Progenitor cell of endocrine pancreas (in vitro differentiated cells): ENCODE results near the gene RND1. TPM values are rescaled to one million over a fixed set of nuclear protein-coding genes. Genes with fewer than 3 reads are reported as not detected.

Experiments
- DNase-seq: peaks from one replicate; pipeline ENCODE4 v3.0.0; 2021; ENCODE audit warnings: low spot score; ENCODE audit not compliant: unreplicated experiment
- H3K27ac Mint-ChIP-seq: 2 replicates; pipeline ENCODE4 v1.8.0; 2021; ENCODE audit warnings: mild to moderate bottlenecking, moderate library complexity, mixed read lengths
- H3K27me3 Mint-ChIP-seq: 2 replicates; pipeline ENCODE4 v1.8.0; 2021; ENCODE audit warnings: mixed read lengths
- H3K36me3 Mint-ChIP-seq: 2 replicates; pipeline ENCODE4 v1.8.0; 2022; ENCODE audit warnings: mixed read lengths; ENCODE audit not compliant: insufficient read depth
- H3K4me1 Mint-ChIP-seq: 2 replicates; pipeline ENCODE4 v1.8.0; 2021; ENCODE audit warnings: low read depth, mixed read lengths
- H3K4me3 Mint-ChIP-seq: 2 replicates; pipeline ENCODE4 v1.8.0; 2021; ENCODE audit warnings: low read depth, mild to moderate bottlenecking, moderate library complexity, mixed read lengths
- H3K9me3 Mint-ChIP-seq: 2 replicates; pipeline ENCODE4 v1.8.0; 2021; ENCODE audit warnings: low read depth, mixed read lengths
- total RNA-seq: library from RNA; stranded (reverse); gene quantifications from 2 replicates; pipeline ENCODE4 v1.2.1, GENCODE V29; 2021
- TF ChIP-seq, protein P1 (sequence below): fragments of 200-600 bp; sonication (generic); IDR thresholded peaks from one replicate; pipeline ENCODE4 v1.5.0; 2021; ENCODE audit warnings: antibody characterized with exemption, mild to moderate bottlenecking; ENCODE audit not compliant: unreplicated experiment

The RND1 gene
- total RNA-seq, 1 donor from 2014 or later: 12.5 TPM

DNA sequence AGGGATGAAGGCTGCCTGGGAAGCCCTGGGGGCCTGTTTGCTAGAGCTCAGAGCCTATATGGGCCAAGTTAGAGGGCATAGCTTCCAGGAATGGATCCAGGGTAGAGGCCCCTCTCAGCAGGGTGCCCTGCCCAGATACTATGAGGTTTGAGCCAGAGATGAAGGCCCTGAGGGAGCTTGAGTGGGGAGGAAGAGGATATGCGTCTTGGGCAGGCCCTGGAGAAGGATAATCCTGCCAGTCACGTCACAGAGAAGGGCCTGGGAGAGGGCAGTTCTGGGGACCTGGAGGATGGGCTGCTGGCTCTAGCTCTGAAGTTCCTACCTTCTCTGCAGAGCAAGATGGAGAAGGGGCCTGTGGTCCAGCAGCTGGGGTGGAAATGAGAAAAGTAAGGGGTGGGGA is 53.3 kb downstream of the RND1 start:
- H3K4me1 Mint-ChIP-seq: peaks cover 29% of the 10 kb centered on the region
- DNase-seq: no peak
- TF ChIP-seq, protein P1, sequence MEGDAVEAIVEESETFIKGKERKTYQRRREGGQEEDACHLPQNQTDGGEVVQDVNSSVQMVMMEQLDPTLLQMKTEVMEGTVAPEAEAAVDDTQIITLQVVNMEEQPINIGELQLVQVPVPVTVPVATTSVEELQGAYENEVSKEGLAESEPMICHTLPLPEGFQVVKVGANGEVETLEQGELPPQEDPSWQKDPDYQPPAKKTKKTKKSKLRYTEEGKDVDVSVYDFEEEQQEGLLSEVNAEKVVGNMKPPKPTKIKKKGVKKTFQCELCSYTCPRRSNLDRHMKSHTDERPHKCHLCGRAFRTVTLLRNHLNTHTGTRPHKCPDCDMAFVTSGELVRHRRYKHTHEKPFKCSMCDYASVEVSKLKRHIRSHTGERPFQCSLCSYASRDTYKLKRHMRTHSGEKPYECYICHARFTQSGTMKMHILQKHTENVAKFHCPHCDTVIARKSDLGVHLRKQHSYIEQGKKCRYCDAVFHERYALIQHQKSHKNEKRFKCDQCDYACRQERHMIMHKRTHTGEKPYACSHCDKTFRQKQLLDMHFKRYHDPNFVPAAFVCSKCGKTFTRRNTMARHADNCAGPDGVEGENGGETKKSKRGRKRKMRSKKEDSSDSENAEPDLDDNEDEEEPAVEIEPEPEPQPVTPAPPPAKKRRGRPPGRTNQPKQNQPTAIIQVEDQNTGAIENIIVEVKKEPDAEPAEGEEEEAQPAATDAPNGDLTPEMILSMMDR: no peak
- no peak overlapping the region for H3K27ac Mint-ChIP-seq
- no peak overlapping the region for H3K4me3 Mint-ChIP-seq
- no peaks in the 10 kb centered on the region for H3K36me3 Mint-ChIP-seq
- no peaks in the 10 kb centered on the region for H3K9me3 Mint-ChIP-seq
- peaks cover 25% of the 10 kb centered on the region for H3K27me3 Mint-ChIP-seq

DNA sequence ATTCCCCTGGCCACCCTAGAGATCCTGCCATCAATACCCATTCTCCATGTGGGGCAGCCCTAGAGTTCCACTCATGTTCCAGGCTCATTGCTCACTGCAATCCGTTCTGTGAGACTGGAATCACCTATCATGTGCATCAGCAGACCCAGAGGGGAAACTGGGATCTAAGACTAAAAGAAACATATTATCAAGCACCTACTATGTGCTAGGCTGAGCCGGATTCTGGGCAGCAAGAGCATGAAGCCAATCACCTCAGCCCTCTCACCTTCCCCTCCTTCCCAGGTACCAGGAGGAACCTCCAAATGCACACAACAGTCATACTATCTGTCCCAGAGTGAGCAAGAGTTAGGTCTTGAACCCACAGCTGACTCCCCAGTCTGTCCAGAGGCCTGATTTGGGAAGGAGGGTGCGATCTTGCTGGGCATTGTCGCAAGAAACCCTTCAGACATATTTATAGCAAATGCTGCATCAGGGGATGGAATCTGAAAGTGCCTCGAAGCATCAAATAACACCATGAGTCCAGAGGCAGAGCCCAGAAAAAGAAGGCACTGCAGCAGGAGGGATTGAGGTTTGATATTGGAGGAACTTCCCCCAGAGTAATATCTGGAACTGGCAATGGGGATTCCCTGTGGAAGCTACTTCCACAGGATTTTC is 54.1 kb downstream of the RND1 start:
- DNase-seq: no peak
- no peaks in the 10 kb centered on the region for H3K9me3 Mint-ChIP-seq
- peaks cover 18% of the 10 kb centered on the region for H3K27me3 Mint-ChIP-seq
- H3K27ac Mint-ChIP-seq: no peak overlapping the region
- TF ChIP-seq, protein P1: no peak
- H3K4me1 Mint-ChIP-seq: peaks cover 25% of the 10 kb centered on the region
- no peak overlapping the region for H3K4me3 Mint-ChIP-seq
- no peaks in the 10 kb centered on the region for H3K36me3 Mint-ChIP-seq

DNA sequence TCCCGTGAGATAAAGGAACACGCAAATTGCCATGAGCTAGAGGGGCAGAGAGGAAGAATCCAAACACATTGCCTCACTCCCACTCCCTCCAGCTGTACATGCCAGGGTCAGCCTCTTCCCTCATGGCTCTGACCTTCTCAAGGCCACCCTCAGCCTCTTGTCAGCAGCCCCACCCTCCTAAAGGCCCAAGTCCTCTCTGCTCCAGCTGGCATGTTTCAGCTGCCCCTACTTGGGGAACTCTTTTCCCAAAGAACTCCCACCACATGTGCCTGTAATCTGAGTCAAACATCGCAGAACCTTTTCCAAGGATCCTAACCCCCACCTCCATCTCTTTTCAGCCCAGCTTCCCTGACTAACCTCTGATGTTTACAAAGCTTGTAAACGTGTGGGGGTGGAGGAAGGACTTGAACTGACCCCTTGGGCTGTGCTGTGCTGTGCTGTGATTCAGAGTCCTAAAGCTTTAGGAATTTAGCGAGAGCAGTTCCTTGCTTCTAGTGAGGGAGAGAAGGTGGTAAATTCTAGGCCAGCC is 54.7 kb downstream of the RND1 start:
- Mint-ChIP-seq H3K4me1 (peaks cover 21% of the 10 kb centered on the region), H3K9me3 (no peaks in the 10 kb centered on the region), H3K27me3 (peaks cover 14% of the 10 kb centered on the region), H3K27ac (no peak overlapping the region), H3K36me3 (no peaks in the 10 kb centered on the region), H3K4me3 (no peak overlapping the region)
- DNase-seq: no peak
- TF ChIP-seq, protein P1: no peak

DNA sequence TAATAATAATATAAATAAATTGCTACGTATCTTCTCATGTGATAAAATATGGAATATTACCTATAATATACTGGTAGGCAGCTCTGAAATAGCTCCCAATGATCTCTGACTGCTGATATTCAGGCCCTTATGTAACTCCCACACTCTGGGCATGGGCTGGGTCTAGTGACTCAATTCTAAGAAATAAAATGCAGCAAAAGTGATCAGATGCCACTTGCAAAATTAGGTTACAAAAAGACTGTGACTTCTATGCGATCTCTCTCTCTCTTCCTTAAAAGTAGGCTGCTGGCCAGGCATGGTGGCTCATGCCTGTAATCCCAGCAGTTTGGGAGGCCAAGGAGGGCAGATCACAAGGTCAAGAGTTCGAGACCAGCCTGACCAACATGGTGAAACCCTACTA is 57.7 kb downstream of the RND1 start:
- Mint-ChIP-seq H3K27ac (no peak overlapping the region), H3K4me1 (peaks cover 11% of the 10 kb centered on the region), H3K36me3 (no peaks in the 10 kb centered on the region), H3K27me3 (peaks cover 6% of the 10 kb centered on the region), H3K4me3 (no peak overlapping the region), H3K9me3 (no peaks in the 10 kb centered on the region)
- no peak for DNase-seq
- TF ChIP-seq, protein P1: no peak

Other genes starting within 250 kb of the RND1 start
- 49.5 and 54.4 TPM in 2 replicates for gene KANSL2, start 183.6 kb downstream of the RND1 start, total RNA-seq
- 43.8 and 48.8 TPM in 2 replicates for gene CCNT1, start 149.2 kb downstream of the RND1 start, total RNA-seq
- 120 and 128 TPM in 2 replicates for gene ADCY6, start 76.8 kb downstream of the RND1 start, total RNA-seq
- 72.3 and 73.9 TPM in 2 replicates for gene CACNB3, start 47.4 kb downstream of the RND1 start, total RNA-seq
- gene DDX23, start 13.7 kb downstream of the RND1 start, total RNA-seq: 116 and 129 TPM in 2 replicates
- 21.9 and 22.5 TPM in 2 replicates for gene FKBP11, start 59.6 kb upstream of the RND1 start, total RNA-seq
- 135 and 149 TPM in 2 replicates for gene ARF3, start 91.6 kb upstream of the RND1 start, total RNA-seq
- 0.17 TPM in 1 of 2 replicates, not detected in the other for gene WNT10B, start 105.9 kb upstream of the RND1 start, total RNA-seq
- gene WNT1, start 112.5 kb upstream of the RND1 start, total RNA-seq: not detected in 2 replicates
- gene DDN, start 133.5 kb upstream of the RND1 start, total RNA-seq: 0.40 and 0.57 TPM in 2 replicates
- 52.7 and 59.4 TPM in 2 replicates for gene PRKAG1, start 152.9 kb upstream of the RND1 start, total RNA-seq
- gene KMT2D, start 194.9 kb upstream of the RND1 start, total RNA-seq: 130 and 132 TPM in 2 replicates
- gene RHEBL1, start 204.1 kb upstream of the RND1 start, total RNA-seq: 0.72 and 0.75 TPM in 2 replicates
- gene DHH, start 228.9 kb upstream of the RND1 start, total RNA-seq: 0.29 and 0.34 TPM in 2 replicates
- gene LMBR1L, start 245.0 kb upstream of the RND1 start, total RNA-seq: 142 and 143 TPM in 2 replicates